ENCODE results near the gene ZPBP2. TPM values are rescaled to one million over a fixed set of nuclear protein-coding genes. Genes with fewer than 3 reads are reported as not detected.

ZPBP2 gene
- total and polyA plus RNA-seq, 2 experiments from 2014 or later: not detected

DNA sequence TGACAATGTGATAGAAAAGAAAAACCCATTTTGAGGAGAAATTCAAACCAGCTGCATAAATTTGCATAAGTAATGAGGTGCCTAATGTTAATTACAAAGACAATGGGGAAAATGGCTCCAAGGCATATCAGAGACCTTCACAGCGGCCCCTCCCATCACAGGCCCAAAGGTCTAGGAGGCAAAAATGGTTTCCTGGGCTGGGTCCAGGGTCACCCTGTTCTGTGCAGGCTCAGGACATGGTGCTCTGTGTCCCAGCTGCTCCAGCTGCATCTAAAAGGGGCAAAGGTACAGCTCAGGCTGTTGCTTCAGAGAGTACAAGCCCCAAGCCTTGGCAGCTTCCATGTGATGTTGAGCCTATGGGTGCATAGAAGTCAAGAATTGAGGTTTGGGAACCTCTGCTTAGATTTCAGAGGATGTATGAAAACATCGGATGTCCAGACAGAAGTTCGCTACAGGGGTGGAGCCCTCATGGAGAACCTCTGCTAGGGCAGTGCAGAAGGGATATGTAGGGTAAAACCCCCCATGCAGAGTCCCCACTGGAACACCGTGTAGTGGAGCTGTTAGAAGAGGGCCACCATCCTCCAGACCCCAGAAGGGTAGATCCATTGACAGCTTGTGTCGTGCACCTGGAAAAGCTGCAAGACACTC lies 44.5 kb upstream of the ZPBP2 start:
- Histone ChIP-seq H3K4me1 (ENCODE audit: low read depth) (no peaks in the 10 kb centered on the region), H3K27ac (no peak overlapping the region), H3K4me3 (no peak overlapping the region), H3K9me3 (ENCODE audit: low read depth) (no peaks in the 10 kb centered on the region), H3K27me3 (no peaks in the 10 kb centered on the region), H3K36me3 (no peaks in the 10 kb centered on the region)
- DNase-seq (ENCODE audit: low read depth in 1 of 2, low spot score in 1 of 2): no peak
- TF ChIP-seq, protein P1, sequence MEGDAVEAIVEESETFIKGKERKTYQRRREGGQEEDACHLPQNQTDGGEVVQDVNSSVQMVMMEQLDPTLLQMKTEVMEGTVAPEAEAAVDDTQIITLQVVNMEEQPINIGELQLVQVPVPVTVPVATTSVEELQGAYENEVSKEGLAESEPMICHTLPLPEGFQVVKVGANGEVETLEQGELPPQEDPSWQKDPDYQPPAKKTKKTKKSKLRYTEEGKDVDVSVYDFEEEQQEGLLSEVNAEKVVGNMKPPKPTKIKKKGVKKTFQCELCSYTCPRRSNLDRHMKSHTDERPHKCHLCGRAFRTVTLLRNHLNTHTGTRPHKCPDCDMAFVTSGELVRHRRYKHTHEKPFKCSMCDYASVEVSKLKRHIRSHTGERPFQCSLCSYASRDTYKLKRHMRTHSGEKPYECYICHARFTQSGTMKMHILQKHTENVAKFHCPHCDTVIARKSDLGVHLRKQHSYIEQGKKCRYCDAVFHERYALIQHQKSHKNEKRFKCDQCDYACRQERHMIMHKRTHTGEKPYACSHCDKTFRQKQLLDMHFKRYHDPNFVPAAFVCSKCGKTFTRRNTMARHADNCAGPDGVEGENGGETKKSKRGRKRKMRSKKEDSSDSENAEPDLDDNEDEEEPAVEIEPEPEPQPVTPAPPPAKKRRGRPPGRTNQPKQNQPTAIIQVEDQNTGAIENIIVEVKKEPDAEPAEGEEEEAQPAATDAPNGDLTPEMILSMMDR (IDR thresholded peaks at IDR 0.05; ENCODE audit: low read depth, low read length): no peak

GRCh38 chr17:39826334-39826733 lies 41.7 kb upstream of the ZPBP2 start:
- no peaks in the 10 kb centered on the region for H3K9me3 ChIP-seq (ENCODE audit: low read depth)
- H3K36me3 ChIP-seq: no peaks in the 10 kb centered on the region
- H3K4me3 ChIP-seq: no peak overlapping the region
- H3K27me3 ChIP-seq: no peaks in the 10 kb centered on the region
- no peak for DNase-seq (ENCODE audit: low read depth in 1 of 2, low spot score in 1 of 2)
- TF ChIP-seq, protein P1 (IDR thresholded peaks at IDR 0.05; ENCODE audit: low read depth, low read length): no peak
- no peaks in the 10 kb centered on the region for H3K4me1 ChIP-seq (ENCODE audit: low read depth)
- no peak overlapping the region for H3K27ac ChIP-seq

- DNase-seq (ENCODE audit: low read depth in 1 of 2, low spot score in 1 of 2): no peak
- H3K4me3 ChIP-seq: no peak overlapping the region
- H3K9me3 ChIP-seq (ENCODE audit: low read depth): no peaks in the 10 kb centered on the region
- TF ChIP-seq, protein P1 (IDR thresholded peaks at IDR 0.05; ENCODE audit: low read depth, low read length): no peak
- no peaks in the 10 kb centered on the region for H3K27me3 ChIP-seq
- no peak overlapping the region for H3K27ac ChIP-seq
- no peaks in the 10 kb centered on the region for H3K36me3 ChIP-seq
- no peaks in the 10 kb centered on the region for H3K4me1 ChIP-seq (ENCODE audit: low read depth)
Measured at GRCh38 chr17:39828443-39828842, 39.6 kb upstream of the ZPBP2 start.

GRCh38 chr17:39831588-39831987 lies 36.4 kb upstream of the ZPBP2 start:
- Histone ChIP-seq H3K27me3 (no peaks in the 10 kb centered on the region), H3K36me3 (no peaks in the 10 kb centered on the region), H3K4me3 (no peak overlapping the region), H3K27ac (no peak overlapping the region), H3K9me3 (ENCODE audit: low read depth) (no peaks in the 10 kb centered on the region), H3K4me1 (ENCODE audit: low read depth) (no peaks in the 10 kb centered on the region)
- DNase-seq (ENCODE audit: low read depth in 1 of 2, low spot score in 1 of 2): no peak
- TF ChIP-seq, protein P1 (IDR thresholded peaks at IDR 0.05; ENCODE audit: low read depth, low read length): no peak

GRCh38 chr17:39834017-39834416 lies 34.0 kb upstream of the ZPBP2 start:
- Histone ChIP-seq H3K36me3 (no peaks in the 10 kb centered on the region), H3K27ac (no peak overlapping the region), H3K27me3 (no peaks in the 10 kb centered on the region), H3K4me3 (no peak overlapping the region), H3K4me1 (ENCODE audit: low read depth) (no peaks in the 10 kb centered on the region), H3K9me3 (ENCODE audit: low read depth) (no peaks in the 10 kb centered on the region)
- no peak for DNase-seq (ENCODE audit: low read depth in 1 of 2, low spot score in 1 of 2)
- TF ChIP-seq, protein P1 (IDR thresholded peaks at IDR 0.05; ENCODE audit: low read depth, low read length): no peak

Data from cardiac muscle cell (in vitro differentiated cells and primary cell).